H1 (cell line): ENCODE measurements around the gene NOL9. TPM values are rescaled to one million over a fixed set of nuclear protein-coding genes. Genes with fewer than 3 reads are reported as not detected.

Source experiments
- CTCF ChIA-PET: fragments of 300-600 bp; sonication (Branson Sonifier 250); formaldehyde crosslinking; loops from one replicate; lab custom pipeline; 2021; ENCODE audit not compliant: partially characterized antibody; lab: Charles Lee
- POLR2A ChIA-PET: fragments of 300-600 bp; sonication (Branson Sonifier 250); formaldehyde crosslinking; loops from one replicate; lab custom pipeline; 2021; ENCODE audit warnings: inconsistent platforms; ENCODE audit not compliant: partially characterized antibody; lab: Charles Lee
- DNase-seq, 2 experiments: peaks; one replicate each; pipeline versions ENCODE4 v3.0.0 to v3.0.0-alpha.2; 2010 to 2022; ENCODE audit warnings: low spot score in 2 of 2, low read depth in 1 of 2, mixed read lengths in 1 of 2
- FAIRE-seq: peaks from 2 replicates; lab custom pipeline; 2011; peaks lifted over from hg19 to GRCh38; lab: Jason Lieb, UNC
- H2AFZ ChIP-seq: 2 replicates; pipeline ENCODE4 v1.8.1; 2012; ENCODE audit warnings: low read length, inconsistent platforms
- H2AK5ac ChIP-seq: 2 replicates; pipeline ENCODE4 v1.6.1; 2013; ENCODE audit warnings: low read depth, low read length
- H2BK120ac ChIP-seq: replicated peaks from 2 replicates; pipeline ENCODE3; 2013; ENCODE audit warnings: low read depth, low read length, inconsistent platforms
- H2BK12ac ChIP-seq: 2 replicates; pipeline ENCODE4 v1.6.1; 2013; ENCODE audit warnings: low read depth, low read length
- H2BK15ac ChIP-seq: 2 replicates; pipeline ENCODE4 v1.6.1; 2013; ENCODE audit warnings: low read length
- H2BK20ac ChIP-seq: 2 replicates; pipeline ENCODE4 v1.6.1; 2013; ENCODE audit warnings: low read length
- H2BK5ac ChIP-seq: 2 replicates; pipeline ENCODE4 v1.6.1; 2013; ENCODE audit warnings: low read depth, low read length
- H3K14ac ChIP-seq: 2 replicates; pipeline ENCODE4 v1.6.1; 2013; ENCODE audit warnings: inconsistent platforms; ENCODE audit not compliant: insufficient read length
- H3K18ac ChIP-seq: 2 replicates; pipeline ENCODE4 v1.6.1; 2013; ENCODE audit warnings: low read length; ENCODE audit errors: extremely low read depth
- H3K23ac ChIP-seq: 2 replicates; pipeline ENCODE4 v1.6.1; 2013; ENCODE audit warnings: inconsistent platforms; ENCODE audit not compliant: insufficient read length
- H3K23me2 ChIP-seq: 2 replicates; pipeline ENCODE4 v1.6.1; 2013; ENCODE audit warnings: low read depth, low read length
- H3K27ac ChIP-seq: 2 replicates; pipeline ENCODE4 v1.6.1; 2011; ENCODE audit warnings: low read depth, low read length, inconsistent platforms
- H3K27me3 ChIP-seq, 4 experiments: replicated peaks in 1 of 4; 1 replicate in 1 of 4; 2 replicates in 3 of 4; pipeline versions ENCODE4 v1.6.1 to v1.8.1; 2011 to 2013; ENCODE audit warnings: low read length in 3 of 4, mild to moderate bottlenecking in 3 of 4, inconsistent platforms in 2 of 4, mixed read lengths in 2 of 4, moderate library complexity in 1 of 4; ENCODE audit not compliant: control insufficient read depth in 3 of 4, insufficient read depth in 3 of 4; ENCODE audit errors: extremely low read depth in 1 of 4
- H3K36me3 ChIP-seq, 4 experiments: 2 replicates each; pipeline versions ENCODE4 v1.6.1 to v1.8.1; 2011 to 2013; ENCODE audit warnings: mild to moderate bottlenecking in 4 of 4, low read length in 3 of 4, moderate library complexity in 2 of 4, control low read depth in 1 of 4, inconsistent platforms in 1 of 4; ENCODE audit not compliant: insufficient read depth in 4 of 4, control insufficient read depth in 2 of 4
- H3K4ac ChIP-seq: replicated peaks from 2 replicates; pipeline ENCODE3; 2013; ENCODE audit warnings: low read length, low read depth, mixed read lengths, inconsistent platforms; ENCODE audit not compliant: insufficient read length
- H3K4me1 ChIP-seq, 4 experiments: replicated peaks in 1 of 4; 1 replicate in 1 of 4; 2 replicates in 3 of 4; pipeline versions ENCODE4 v1.6.1 to v1.8.1; 2011 to 2013; ENCODE audit warnings: low read length in 3 of 4, inconsistent platforms in 2 of 4, mixed read lengths in 1 of 4; ENCODE audit not compliant: insufficient read depth in 4 of 4, control insufficient read depth in 3 of 4
- H3K4me2 ChIP-seq, 2 experiments: 2 replicates each; pipeline versions ENCODE4 v1.6.1 to v1.8.1; 2011 to 2013; ENCODE audit warnings: low read depth in 2 of 2, low read length in 2 of 2, control low read depth in 1 of 2, inconsistent platforms in 1 of 2, mild to moderate bottlenecking in 1 of 2; ENCODE audit not compliant: insufficient read depth in 1 of 2
- H3K4me3 ChIP-seq, 4 experiments: fragments of 200-600, 300-600 bp in 1 of 4; sonication (generic), shearing (Covaris generic), sonication (Bioruptor Twin) in 1 of 4; 2 replicates each; pipeline versions ENCODE4 v1.5.1 to v1.8.1; 2011 to 2016; ENCODE audit warnings: low read length in 4 of 4, low read depth in 3 of 4, control low read depth in 2 of 4, inconsistent platforms in 2 of 4, mild to moderate bottlenecking in 2 of 4, mixed read lengths in 1 of 4, moderate library complexity in 1 of 4; ENCODE audit not compliant: insufficient read depth in 2 of 4; ENCODE audit errors: extremely low read depth in 1 of 4
- H3K56ac ChIP-seq: replicated peaks from 2 replicates; pipeline ENCODE3; 2013; ENCODE audit warnings: low read depth, mild to moderate bottlenecking, mixed read lengths, low read length, inconsistent platforms; ENCODE audit not compliant: insufficient read length
- H3K79me1 ChIP-seq: 2 replicates; pipeline ENCODE4 v1.6.1; 2013; ENCODE audit warnings: low read depth, low read length, control low read depth
- H3K79me2 ChIP-seq, 2 experiments: 2 replicates each; pipeline versions ENCODE4 v1.6.1 to v1.8.1; 2012 to 2013; ENCODE audit warnings: low read length in 2 of 2, mild to moderate bottlenecking in 2 of 2, inconsistent platforms in 1 of 2; ENCODE audit not compliant: insufficient read depth in 2 of 2, control insufficient read depth in 1 of 2
- H3K9ac ChIP-seq, 4 experiments: replicated peaks in 1 of 4; 1 replicate in 1 of 4; 2 replicates in 3 of 4; pipeline versions ENCODE4 v1.6.1 to v1.8.1; 2011 to 2013; ENCODE audit warnings: low read depth in 3 of 4, low read length in 3 of 4, control low read depth in 2 of 4, mild to moderate bottlenecking in 2 of 4, moderate library complexity in 2 of 4, inconsistent platforms in 1 of 4; ENCODE audit errors: extremely low read depth in 1 of 4
- H3K9me3 ChIP-seq, 2 experiments: 2 replicates each; pipeline versions ENCODE4 v1.6.1 to v1.8.1; 2012 to 2013; ENCODE audit warnings: mild to moderate bottlenecking in 2 of 2, moderate library complexity in 2 of 2, control low read depth in 1 of 2, inconsistent platforms in 1 of 2, low read depth in 1 of 2, low read length in 1 of 2, mixed read lengths in 1 of 2; ENCODE audit not compliant: insufficient read depth in 2 of 2
- H4K20me1 ChIP-seq, 2 experiments: replicated peaks in 1 of 2; 2 replicates each; pipeline versions ENCODE3 to v1.8.1; 2011 to 2013; ENCODE audit warnings: inconsistent platforms in 2 of 2, low read length in 2 of 2, mild to moderate bottlenecking in 1 of 2; ENCODE audit not compliant: insufficient read depth in 2 of 2, control insufficient read depth in 1 of 2
- H4K5ac ChIP-seq: 2 replicates; pipeline ENCODE4 v1.6.1; 2013; ENCODE audit warnings: low read length, low read depth, mixed read lengths, inconsistent platforms; ENCODE audit not compliant: insufficient read length
- H4K8ac ChIP-seq: 2 replicates; pipeline ENCODE4 v1.8.0; 2013; ENCODE audit warnings: mild to moderate bottlenecking, moderate library complexity, low read length, inconsistent platforms; ENCODE audit not compliant: insufficient read depth; ENCODE audit errors: extremely low read depth
- H4K91ac ChIP-seq: replicated peaks from 2 replicates; pipeline ENCODE3; 2013; ENCODE audit warnings: low read length, mixed read lengths, inconsistent platforms; ENCODE audit not compliant: insufficient read length
- CBX5 ChIP-seq: fragments of 300-800, 300-1000 bp; sonication (generic); IDR thresholded peaks from 2 replicates; pipeline ENCODE4 v1.7.1; 2016; ENCODE audit warnings: antibody characterized with exemption, low read length, low read depth
- CBX8 ChIP-seq: fragments of 300-800, 300-1000 bp; sonication (generic); IDR thresholded peaks from 2 replicates; pipeline ENCODE4 v1.7.1; 2016; ENCODE audit warnings: low read depth, low read length, borderline replicate concordance
- HDAC2 ChIP-seq, 2 experiments: fragments of 300-600 bp in 1 of 2; sonication (generic) in 1 of 2; IDR thresholded peaks; 2 replicates each; pipeline ENCODE4 v1.6.1; 2011 to 2012; ENCODE audit warnings: low read depth in 2 of 2, low read length in 2 of 2, mild to moderate bottlenecking in 2 of 2, moderate library complexity in 2 of 2, borderline replicate concordance in 1 of 2, inconsistent platforms in 1 of 2
- KDM5A ChIP-seq: fragments of 200-600 bp; IDR thresholded peaks from 2 replicates; pipeline ENCODE4 v1.7.1; 2012; ENCODE audit warnings: mild to moderate bottlenecking, low read length, inconsistent platforms, mixed read lengths
- RNF2 ChIP-seq: fragments of 200-900, 300-1000 bp; sonication (generic); IDR thresholded peaks from 2 replicates; pipeline ENCODE4 v1.7.1; 2016; ENCODE audit warnings: borderline replicate concordance, low read depth, mild to moderate bottlenecking, antibody characterized with exemption, low read length; ENCODE audit not compliant: poor library complexity, severe bottlenecking; ENCODE audit errors: missing control alignments
- TAF7 ChIP-seq: optimal IDR thresholded peaks from 2 replicates; pipeline ENCODE3; 2011; ENCODE audit warnings: low read depth, mild to moderate bottlenecking, inconsistent platforms, low read length, moderate library complexity, borderline replicate concordance
- WGBS, 2 experiments: shearing (Covaris generic) in 1 of 2; methylation state at CpG; one replicate each; pipeline versions ENCODE4 v1.1.6 to v1.1.7; 2013 to 2015; ENCODE audit warnings: low lambda C conversion rate in 2 of 2, mixed read lengths in 2 of 2, inconsistent platforms in 1 of 2, low coverage in 1 of 2, missing lambda C conversion rate in 1 of 2; ENCODE audit not compliant: insufficient replicate concordance in 2 of 2, insufficient coverage in 1 of 2, insufficient read length in 1 of 2; ENCODE audit errors: extremely low coverage in 1 of 2, missing lambda C conversion rate in 1 of 2; 5-methylcytosine and 5-hydroxymethylcytosine counted together
- polyA plus RNA-seq, 7 experiments: library from polyadenylated mRNA; depleted of rRNA in 3 of 7; stranded (reverse) in 5 of 7; unstranded in 2 of 7; fragments of >200 nt in 5 of 7; fragments of 200-250 nt in 2 of 7; gene quantifications; 1 replicate in 5 of 7; 2 replicates in 1 of 7; 4 replicates in 1 of 7; pipeline versions ENCODE4 v1.2.1 to v1.2.3, GENCODE V29; 2011 to 2013; ENCODE audit warnings: missing spikeins in 2 of 7, mixed read lengths in 2 of 7
- total RNA-seq: library from RNA; stranded (reverse); fragmentation: NEBNext Ultra II Directional; extraction: Animal tissue kit (Norgen Biotek cat#: 25700); gene quantifications from 2 replicates; pipeline ENCODE4 v1.2.1, GENCODE V29; 2021
- TF ChIP-seq, protein P1 (sequence below): IDR thresholded peaks from 2 replicates; pipeline ENCODE4 v1.6.1; 2012; ENCODE audit warnings: inconsistent platforms

The NOL9 gene
- total and polyA plus RNA-seq, 2 of the 8 experiments (the other 6 are each of a cell fraction or from before 2014, with no cell fraction given): 17.1 to 38.1 TPM

DNA sequence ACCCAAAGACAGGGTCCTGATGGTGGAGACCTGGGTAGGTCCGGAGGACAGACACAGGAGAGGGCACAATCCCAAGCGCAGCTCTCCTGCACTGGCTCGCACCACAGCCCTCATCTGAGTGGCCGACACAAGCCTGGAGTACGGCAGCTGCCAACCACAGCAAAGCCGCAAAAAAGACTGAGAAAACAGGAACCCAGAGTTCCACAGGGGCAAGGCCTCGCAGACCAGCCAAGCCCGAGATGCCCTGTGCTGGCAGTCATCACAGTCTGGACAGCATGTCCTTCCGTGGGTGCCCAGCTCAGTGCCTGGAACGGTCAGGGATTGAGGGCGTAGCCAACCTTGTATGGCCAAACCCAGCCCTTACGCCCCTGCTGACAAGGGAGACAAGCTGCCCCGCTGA, 36.9 kb upstream of the NOL9 start:
- Histone ChIP-seq H2BK5ac (no peak overlapping the region), H3K4me3 (no peak overlapping the region), H3K14ac (no peak overlapping the region), H3K4me2 (no peak overlapping the region), H2BK12ac (no peak overlapping the region), H4K5ac (no peak overlapping the region), H3K9ac (no peak overlapping the region), H4K20me1 (peaks cover 2 to 37% of the 10 kb centered on the region in 2 experiments), H3K36me3 (peaks cover 2 to 52% (median 21%) of the 10 kb centered on the region in 4 experiments; a peak in 6 of 8 replicates), H2BK20ac (no peak overlapping the region), H2AK5ac (no peak overlapping the region), H3K4ac (no peak overlapping the region), H4K8ac (no peak overlapping the region), H3K9me3 (no peaks in the 10 kb centered on the region), H3K79me1 (no peaks in the 10 kb centered on the region; the same call in 1 of the 2 replicates), H4K91ac (no peak overlapping the region), H3K79me2 (0 out of 4 replicates have a peak, but pooled peaks cover 0 to under 1% of the 10 kb centered on the region in 2 experiments), H3K4me1 (no peaks in the 10 kb centered on the region), H3K18ac (no peak overlapping the region), H3K27ac (no peak overlapping the region), H3K27me3 (no peaks in the 10 kb centered on the region), H3K23ac (no peak overlapping the region), H3K23me2 (no peaks in the 10 kb centered on the region), H2AFZ (no peak overlapping the region), H3K56ac (no peak overlapping the region), H2BK15ac (no peak overlapping the region), H2BK120ac (no peak overlapping the region)
- TF ChIP-seq HDAC2 (IDR thresholded peaks at IDR 0.05; ENCODE audit: borderline replicate concordance in 1 of 2, low read depth in 2 of 2, low read length in 2 of 2) (no peak), TAF7 (no peak), KDM5A (no peak), RNF2 (no peak), CBX5 (no peak), CBX8 (no peak)
- TF ChIP-seq, protein P1, sequence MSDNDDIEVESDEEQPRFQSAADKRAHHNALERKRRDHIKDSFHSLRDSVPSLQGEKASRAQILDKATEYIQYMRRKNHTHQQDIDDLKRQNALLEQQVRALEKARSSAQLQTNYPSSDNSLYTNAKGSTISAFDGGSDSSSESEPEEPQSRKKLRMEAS: no peak
- POLR2A ChIA-PET: interaction anchor here (0.6 to 17.4 kb wide), 4 partner anchors 9 to 24 kb away, joined by 4 to 196 read pairs (median 6); partner anchors contain the start of gene KLHL21
- WGBS, 2 experiments: 92% methylated on average over 13 of the region's 13 CpGs; no CpG with 5 or more reads in 1 of the 2 experiments
- no peak for DNase-seq
- CTCF ChIA-PET: interaction anchor here (0.8 to 1.4 kb wide), 5 partner anchors 9 to 68 kb away, joined by 3 read pairs; partner anchors contain the start of gene TAS1R1
- no peak for FAIRE-seq
